ENCODE results near the gene OR6C68. TPM values are rescaled to one million over a fixed set of nuclear protein-coding genes. Genes with fewer than 3 reads are reported as not detected.
"Not testable (repeated sequence)": the region's sequence is repeated elsewhere in the genome, so short reads cannot be mapped to it uniquely, and the experiment has no call there.

OR6C68 gene
- not detected for total RNA-seq

- no peak for DNase-seq
These were observed at the start of gene OR6C68 for GRCh38 chr12:55492078-55492477. OR6C68 (plus strand) TSS chr12:55492378; CDS start chr12:55492378, 0 bp downstream.

- no peak for DNase-seq
These were observed 48.4 kb upstream of the OR6C68 start, which contains the start of gene OR6C2 for GRCh38 chr12:55443776-55444175. OR6C2 (plus strand) TSS chr12:55444076; CDS start chr12:55452214, 8,138 bp downstream.

GRCh38 chr12:55445357-55445756 lies 46.8 kb upstream of the OR6C68 start:
- no peak for DNase-seq

GRCh38 chr12:55446326-55446725 lies 45.9 kb upstream of the OR6C68 start:
- DNase-seq = no peak

GRCh38 chr12:55448825-55449224 lies 43.4 kb upstream of the OR6C68 start:
- DNase-seq = no peak

GRCh38 chr12:55464926-55465325 lies 27.3 kb upstream of the OR6C68 start:
- DNase-seq = not testable (repeated sequence)

GRCh38 chr12:55467836-55468235 lies 24.3 kb upstream of the OR6C68 start:
- DNase-seq = no peak

GRCh38 chr12:55469291-55469690 lies 22.9 kb upstream of the OR6C68 start:
- no peak for DNase-seq

GRCh38 chr12:55470088-55470829 lies 21.9 kb upstream of the OR6C68 start, which contains the start of gene OR6C70:
OR6C70 (minus strand) TSS chr12:55470138; CDS start chr12:55470138, 0 bp downstream.
- no peak for DNase-seq

- DNase-seq = no peak
These were observed 19.9 kb upstream of the OR6C68 start for GRCh38 chr12:55472264-55472663.

- DNase-seq = not testable (repeated sequence)
These were observed 13.0 kb upstream of the OR6C68 start for GRCh38 chr12:55479136-55479535.

- DNase-seq = not testable (repeated sequence)
These were observed 7.9 kb upstream of the OR6C68 start for GRCh38 chr12:55484284-55484683.

- no peak for DNase-seq
These were observed 3.3 kb downstream of the OR6C68 start for GRCh38 chr12:55495490-55495889.

GRCh38 chr12:55499231-55499630 lies 7.1 kb downstream of the OR6C68 start:
- no peak for DNase-seq

GRCh38 chr12:55499810-55500252 lies 7.7 kb downstream of the OR6C68 start:
- DNase-seq = no peak

GRCh38 chr12:55501601-55502000 lies 9.4 kb downstream of the OR6C68 start:
- DNase-seq = no peak

- no peak for DNase-seq
These were observed 23.5 kb downstream of the OR6C68 start for GRCh38 chr12:55515696-55516095.

- no peak for DNase-seq
These were observed 24.2 kb downstream of the OR6C68 start for GRCh38 chr12:55516391-55516790.

Other genes with a start within 250 kb of the OR6C68 start
- not detected for gene OR6C74, start 247.8 kb upstream of the OR6C68 start, total RNA-seq
- gene OR6C6, start 195.8 kb upstream of the OR6C68 start, total RNA-seq = not detected
- gene OR6C1, start 178.0 kb upstream of the OR6C68 start, total RNA-seq = not detected
- not detected for gene OR6C3, start 161.6 kb upstream of the OR6C68 start, total RNA-seq
- gene OR6C75, start 129.4 kb upstream of the OR6C68 start, total RNA-seq = not detected
- not detected for gene OR6C65, start 91.8 kb upstream of the OR6C68 start, total RNA-seq
- not detected for gene OR6C76, start 66.1 kb upstream of the OR6C68 start, total RNA-seq
- not detected for gene OR6C2, start 48.3 kb upstream of the OR6C68 start, total RNA-seq
- gene OR6C70, start 22.2 kb upstream of the OR6C68 start, total RNA-seq = not detected
- gene OR6C4, start 57.2 kb downstream of the OR6C68 start, total RNA-seq = not detected
- gene OR2AP1, start 80.1 kb downstream of the OR6C68 start, total RNA-seq = not detected
- not detected for gene OR10P1, start 144.5 kb downstream of the OR6C68 start, total RNA-seq
- gene ITGA7, start 215.5 kb downstream of the OR6C68 start, total RNA-seq = 87.4 TPM
- 47.4 TPM for gene BLOC1S1, start 223.7 kb downstream of the OR6C68 start, total RNA-seq
- gene RDH5, start 228.0 kb downstream of the OR6C68 start, total RNA-seq = 11.7 TPM
- gene CD63, start 236.6 kb downstream of the OR6C68 start, total RNA-seq = 586 TPM

All from skin of body (tissue), 2 donors.